CD4-positive, alpha-beta memory T cell (primary cell): ENCODE data around the gene SPAG5. TPM values are rescaled to one million over a fixed set of nuclear protein-coding genes. Genes with fewer than 3 reads are reported as not detected.
A peak's percentile ranks its signal among the peaks of the same experiment; 100 is the strongest.

Experiments used
- CTCF ChIA-PET: fragments of 350-600 bp; sonication (Branson Sonifier 250); formaldehyde crosslinking; loops from one replicate; lab custom pipeline; 2021; ENCODE audit warnings: inconsistent platforms; ENCODE audit not compliant: partially characterized antibody; lab: Charles Lee
- POLR2A ChIA-PET: fragments of 350-600 bp; sonication (Branson Sonifier 250); formaldehyde crosslinking; loops from one replicate; lab custom pipeline; 2021; ENCODE audit not compliant: partially characterized antibody; lab: Charles Lee
- DNase-seq, 5 donors: peaks; one replicate each; pipeline versions ENCODE4 v3.0.0 to v3.0.0-alpha.2; 2020 to 2022; ENCODE audit warnings: mixed read lengths in 1 of 5
- H3K27ac ChIP-seq: one replicate; pipeline ENCODE4 v1.7.0; 2013; ENCODE audit warnings: low read depth, low read length
- H3K27me3 ChIP-seq: 2 replicates; pipeline ENCODE4 v1.7.0; 2013; ENCODE audit warnings: mild to moderate bottlenecking, low read length, moderate library complexity; ENCODE audit not compliant: insufficient read depth
- H3K36me3 ChIP-seq: 2 replicates; pipeline ENCODE4 v1.7.0; 2013; ENCODE audit warnings: mild to moderate bottlenecking, low read length, moderate library complexity; ENCODE audit not compliant: insufficient read depth
- H3K4me1 ChIP-seq: 2 replicates; pipeline ENCODE4 v1.7.0; 2013; ENCODE audit warnings: mild to moderate bottlenecking, low read length, moderate library complexity; ENCODE audit not compliant: insufficient read depth
- H3K4me3 ChIP-seq, 2 donors: one replicate each; pipeline ENCODE4 v1.7.0; 2013; ENCODE audit warnings: low read length in 2 of 2, mild to moderate bottlenecking in 1 of 2
- H3K9me3 ChIP-seq, 2 donors: one replicate each; pipeline ENCODE4 v1.7.0; 2013; ENCODE audit warnings: low read length in 2 of 2, control low read depth in 1 of 2; ENCODE audit not compliant: control insufficient read depth in 1 of 2
- H3K27ac Mint-ChIP-seq, 7 donors: one replicate each; pipeline ENCODE4 v1.8.0; 2020 to 2021; ENCODE audit warnings: mixed read lengths in 7 of 7, mild to moderate bottlenecking in 6 of 7, inconsistent platforms in 3 of 7, moderate library complexity in 3 of 7
- H3K27me3 Mint-ChIP-seq, 2 donors: one replicate each; pipeline ENCODE4 v1.8.0; 2020 to 2021; ENCODE audit warnings: mixed read lengths in 2 of 2
- H3K36me3 Mint-ChIP-seq, 2 donors: one replicate each; pipeline ENCODE4 v1.8.0; 2020 to 2021; ENCODE audit warnings: mixed read lengths in 2 of 2, inconsistent platforms in 1 of 2, mild to moderate bottlenecking in 1 of 2
- H3K4me1 Mint-ChIP-seq, 4 donors: one replicate each; pipeline ENCODE4 v1.8.0; 2020 to 2021; ENCODE audit warnings: mixed read lengths in 4 of 4, mild to moderate bottlenecking in 1 of 4
- H3K4me3 Mint-ChIP-seq, 8 donors: one replicate each; pipeline ENCODE4 v1.8.0; 2020 to 2021; ENCODE audit warnings: mixed read lengths in 8 of 8, mild to moderate bottlenecking in 7 of 8, moderate library complexity in 6 of 8, inconsistent platforms in 3 of 8
- H3K9me3 Mint-ChIP-seq, 8 donors: one replicate each; pipeline ENCODE4 v1.8.0; 2020 to 2021; ENCODE audit warnings: mixed read lengths in 8 of 8, mild to moderate bottlenecking in 5 of 8, inconsistent platforms in 3 of 8, moderate library complexity in 1 of 8
- intact Hi-C: fragments of 100-400 bp; cut with micrococcal nuclease; formaldehyde crosslinking; loops from one replicate; pipeline ENCODE4 v1.15.1; 2023
- polyA plus RNA-seq, 2 donors: library from polyadenylated mRNA; unstranded; fragments of 300-500 nt; fragmentation: Illumina TruSeq; gene quantifications; one replicate each; pipeline ENCODE4 v1.2.3, GENCODE V29; 2021
- total RNA-seq, 2 experiments: library from RNA; stranded (reverse); gene quantifications; one replicate each; pipeline ENCODE4 v1.2.3, GENCODE V29; 2021

Gene SPAG5
- total and polyA plus RNA-seq, 4 experiments from 2014 or later, result 1.4 to 10.2 (median 9.2) TPM; not detected in 1

- CTCF ChIA-PET, result interaction anchor here (1.0 to 4.7 kb wide), 8 partner anchors 8 to 128 kb away, joined by 3 to 36 read pairs (median 8); partner anchors contain the start of genes PIGS and RSKR
- H3K27ac Mint-ChIP-seq, result peak overlapping the region; percentile 94 to 98 (median 96)
- Histone ChIP-seq H3K9me3 (no peaks in the 10 kb centered on the region), H3K27ac (peak overlapping the region; percentile 84), H3K4me1 (peaks cover 45% of the 10 kb centered on the region), H3K36me3 (peaks cover 10% of the 10 kb centered on the region), H3K27me3 (no peaks in the 10 kb centered on the region), H3K4me3 (no peak overlapping the region)
- H3K27me3 Mint-ChIP-seq, result no peaks in the 10 kb centered on the region
- peaks cover 4 to 16% of the 10 kb centered on the region in 2 donors for H3K36me3 Mint-ChIP-seq
- POLR2A ChIA-PET, result interaction anchor here (1.6 to 5.9 kb wide), 4 partner anchors 23 to 114 kb away, joined by 3 to 48 read pairs (median 32); partner anchors contain the start of genes ALDOC, PIGS, SDF2 and SPAG5
- H3K4me3 Mint-ChIP-seq, result peak overlapping the region in 6 of 8 donors; percentile 5 to 85 (median 28)
- intact Hi-C loops, result loop anchor here (1.0 kb wide), 3 partner anchors 51 to 65 kb away; partner anchors contain the start of gene SPAG5
- H3K4me1 Mint-ChIP-seq, result peaks cover 42 to 55% (median 46%) of the 10 kb centered on the region in 4 donors
- DNase-seq, result peak; percentile 36 to 55 (median 40)
- H3K9me3 Mint-ChIP-seq, result no peaks in the 10 kb centered on the region
Measured at GRCh38 chr17:28547623-28548416, 51.0 kb downstream of the SPAG5 start.

- H3K27me3 Mint-ChIP-seq, result no peaks in the 10 kb centered on the region
- peaks cover 40 to 52% (median 43%) of the 10 kb centered on the region in 4 donors for H3K4me1 Mint-ChIP-seq
- Histone ChIP-seq H3K27ac (peak overlapping the region; percentile 84), H3K4me1 (peaks cover 42% of the 10 kb centered on the region), H3K4me3 (no peak overlapping the region), H3K9me3 (no peaks in the 10 kb centered on the region), H3K27me3 (no peaks in the 10 kb centered on the region), H3K36me3 (peaks cover 10% of the 10 kb centered on the region)
- H3K27ac Mint-ChIP-seq, result peak overlapping the region in 4 of 7 donors; percentile 10 to 94 (median 90)
- CTCF ChIA-PET, result interaction anchor here (1.0 to 4.7 kb wide), 6 partner anchors 10 to 128 kb away, joined by 3 to 36 read pairs (median 8); partner anchors contain the start of genes PIGS and RSKR
- intact Hi-C loops, result no loop called here
- no peak overlapping the region for H3K4me3 Mint-ChIP-seq
- H3K9me3 Mint-ChIP-seq, result no peaks in the 10 kb centered on the region
- POLR2A ChIA-PET, result interaction anchor here (1.6 to 5.9 kb wide), 4 partner anchors 23 to 115 kb away, joined by 3 to 48 read pairs (median 32); partner anchors contain the start of genes ALDOC, PIGS, SDF2 and SPAG5
- no peak for DNase-seq
- peaks cover 4 to 13% of the 10 kb centered on the region in 2 donors for H3K36me3 Mint-ChIP-seq
Measured at GRCh38 chr17:28547096-28547622, 51.7 kb downstream of the SPAG5 start.

- DNase-seq, result no peak
- Histone ChIP-seq H3K4me1 (peaks cover 32% of the 10 kb centered on the region), H3K27ac (no peak overlapping the region), H3K36me3 (peaks cover 10% of the 10 kb centered on the region), H3K27me3 (no peaks in the 10 kb centered on the region), H3K4me3 (no peak overlapping the region), H3K9me3 (no peaks in the 10 kb centered on the region)
- intact Hi-C loops, result no loop called here
- POLR2A ChIA-PET, result interaction anchor here (5.9 kb wide), 1 partner anchor 25 kb away, joined by 48 read pairs; the partner anchor contains the start of gene PIGS
- no peaks in the 10 kb centered on the region for H3K9me3 Mint-ChIP-seq
- H3K27me3 Mint-ChIP-seq, result no peaks in the 10 kb centered on the region
- peak overlapping the region in 4 of 7 donors; percentile 39 to 74 (median 46) for H3K27ac Mint-ChIP-seq
- CTCF ChIA-PET, result interaction anchor here (0.6 to 0.7 kb wide), 2 partner anchors 23 to 67 kb away, joined by 3 read pairs; no protein-coding TSS in a partner anchor
- peaks cover 30 to 41% (median 33%) of the 10 kb centered on the region in 4 donors for H3K4me1 Mint-ChIP-seq
- H3K4me3 Mint-ChIP-seq, result no peak overlapping the region
- peaks cover 4 to 6% of the 10 kb centered on the region in 2 donors for H3K36me3 Mint-ChIP-seq
Measured at GRCh38 chr17:28545787-28546415, 52.9 kb downstream of the SPAG5 start.

- peaks cover 10% of the 10 kb centered on the region for H3K36me3 ChIP-seq
- DNase-seq, result no peak
- Mint-ChIP-seq H3K27ac (peak overlapping the region in 5 of 7 donors; percentile 3 to 88 (median 42)), H3K36me3 (peaks cover 4 to 6% of the 10 kb centered on the region in 2 donors), H3K4me3 (no peak overlapping the region), H3K4me1 (peaks cover 23 to 33% (median 26%) of the 10 kb centered on the region in 4 donors), H3K27me3 (no peaks in the 10 kb centered on the region), H3K9me3 (no peaks in the 10 kb centered on the region)
- CTCF ChIA-PET, result interaction anchor here (0.6 kb wide), 1 partner anchor 24 kb away, joined by 3 read pairs; no protein-coding TSS in a partner anchor
- POLR2A ChIA-PET, result no interaction called here
- no peak overlapping the region for H3K4me3 ChIP-seq
- no peaks in the 10 kb centered on the region for H3K9me3 ChIP-seq
- peaks cover 24% of the 10 kb centered on the region for H3K4me1 ChIP-seq
- H3K27ac ChIP-seq, result no peak overlapping the region
- no peaks in the 10 kb centered on the region for H3K27me3 ChIP-seq
- intact Hi-C loops, result no loop called here
Measured at GRCh38 chr17:28545141-28545503, 53.7 kb downstream of the SPAG5 start.

- H3K4me3 ChIP-seq, result no peak overlapping the region
- no peaks in the 10 kb centered on the region for H3K9me3 ChIP-seq
- intact Hi-C loops, result loop anchor here (5.0 kb wide), 1 partner anchor 312 kb away; no protein-coding TSS in a partner anchor
- H3K27ac Mint-ChIP-seq, result peak overlapping the region in 3 of 7 donors; percentile 3 to 88 (median 42)
- H3K9me3 Mint-ChIP-seq, result no peaks in the 10 kb centered on the region
- ChIA-PET POLR2A (no interaction called here), CTCF (no interaction called here)
- no peaks in the 10 kb centered on the region for H3K27me3 Mint-ChIP-seq
- H3K27me3 ChIP-seq, result no peaks in the 10 kb centered on the region
- H3K36me3 ChIP-seq, result peaks cover 10% of the 10 kb centered on the region
- no peak overlapping the region for H3K4me3 Mint-ChIP-seq
- peaks cover 4% of the 10 kb centered on the region in 2 donors for H3K36me3 Mint-ChIP-seq
- H3K4me1 ChIP-seq, result peaks cover 18% of the 10 kb centered on the region
- H3K4me1 Mint-ChIP-seq, result peaks cover 18 to 28% (median 20%) of the 10 kb centered on the region in 4 donors
- DNase-seq, result no peak
- no peak overlapping the region for H3K27ac ChIP-seq
Measured at GRCh38 chr17:28544402-28545140, 54.3 kb downstream of the SPAG5 start.

GRCh38 chr17:28541439-28541838 lies 57.4 kb downstream of the SPAG5 start:
- H3K27ac Mint-ChIP-seq, result no peak overlapping the region
- POLR2A ChIA-PET, result no interaction called here
- Histone ChIP-seq H3K27ac (no peak overlapping the region), H3K4me1 (no peaks in the 10 kb centered on the region), H3K36me3 (peaks cover 1% of the 10 kb centered on the region), H3K4me3 (no peak overlapping the region), H3K9me3 (no peaks in the 10 kb centered on the region), H3K27me3 (no peaks in the 10 kb centered on the region)
- H3K27me3 Mint-ChIP-seq, result no peaks in the 10 kb centered on the region
- DNase-seq, result no peak
- H3K4me3 Mint-ChIP-seq, result no peak overlapping the region
- intact Hi-C loops, result loop anchor here (2.0 to 5.0 kb wide), 2 partner anchors 47 to 309 kb away; no protein-coding TSS in a partner anchor
- H3K36me3 Mint-ChIP-seq, result peaks cover 0 to 4% of the 10 kb centered on the region in 2 donors
- H3K4me1 Mint-ChIP-seq, result peaks cover 0 to 6% (median 2%) of the 10 kb centered on the region in 4 donors
- CTCF ChIA-PET, result interaction anchor here (0.8 to 1.7 kb wide), 3 partner anchors 30 to 70 kb away, joined by 3 to 9 read pairs (median 5); partner anchors contain the start of gene PIGS
- no peaks in the 10 kb centered on the region for H3K9me3 Mint-ChIP-seq
